Common myeloid progenitor, CD34-positive (primary cell): ENCODE measurements around the gene ZNF138.

Experiments used
- CTCF ChIA-PET: fragments of 350-600 bp; sonication (Branson Sonifier 250); formaldehyde crosslinking; loops from one replicate; lab custom pipeline; 2021; ENCODE audit warnings: antibody characterized with exemption; lab: Charles Lee
- POLR2A ChIA-PET: fragments of 350-600 bp; sonication (Branson Sonifier 250); formaldehyde crosslinking; loops from one replicate; lab custom pipeline; 2021; ENCODE audit warnings: antibody characterized with exemption; lab: Charles Lee
- DNase-seq, 3 donors: peaks; one replicate each; pipeline versions ENCODE4 v3.0.0 to v3.0.0-alpha.2; 2013
- H3K27ac ChIP-seq, 2 experiments: 1 replicate in 1 of 2; 2 replicates in 1 of 2; pipeline ENCODE4 v1.7.0; 2013; ENCODE audit warnings: inconsistent platforms in 2 of 2, low read length in 2 of 2, mild to moderate bottlenecking in 2 of 2, low read depth in 1 of 2, moderate library complexity in 1 of 2; ENCODE audit not compliant: severe bottlenecking in 2 of 2, insufficient read depth in 1 of 2, poor library complexity in 1 of 2
- H3K27me3 ChIP-seq, 5 experiments: replicated peaks in 2 of 5; 1 replicate in 3 of 5; 2 replicates in 2 of 5; pipeline versions ENCODE4 v1.6.1 to v1.7.0; 2013; ENCODE audit warnings: low read length in 4 of 5, mild to moderate bottlenecking in 2 of 5, moderate library complexity in 2 of 5, inconsistent platforms in 1 of 5; ENCODE audit not compliant: insufficient read depth in 5 of 5, control insufficient read depth in 4 of 5
- H3K36me3 ChIP-seq, 4 experiments: 1 replicate in 2 of 4; 2 replicates in 2 of 4; pipeline versions ENCODE4 v1.6.1 to v1.7.0; 2013; ENCODE audit warnings: low read length in 3 of 4, control low read depth in 1 of 4, mild to moderate bottlenecking in 1 of 4; ENCODE audit not compliant: control insufficient read depth in 4 of 4, insufficient read depth in 4 of 4
- H3K4me1 ChIP-seq, 4 experiments: 1 replicate in 3 of 4; 2 replicates in 1 of 4; pipeline versions ENCODE4 v1.6.1 to v1.7.1; 2013; ENCODE audit warnings: low read length in 3 of 4, mild to moderate bottlenecking in 3 of 4, control low read depth in 1 of 4, inconsistent platforms in 1 of 4, moderate library complexity in 1 of 4; ENCODE audit not compliant: control insufficient read depth in 4 of 4, insufficient read depth in 4 of 4; ENCODE audit errors: control extremely low read depth in 1 of 4
- H3K4me3 ChIP-seq, 7 experiments: 1 replicate in 4 of 7; 2 replicates in 3 of 7; pipeline versions ENCODE4 v1.5.1 to v1.7.0; 2013; ENCODE audit warnings: mild to moderate bottlenecking in 7 of 7, low read length in 6 of 7, moderate library complexity in 6 of 7, inconsistent platforms in 2 of 7, low read depth in 2 of 7, control low read depth in 1 of 7; ENCODE audit not compliant: insufficient read depth in 4 of 7, control insufficient read depth in 1 of 7; ENCODE audit errors: extremely low read depth in 1 of 7
- H3K9me3 ChIP-seq, 5 experiments: 1 replicate in 4 of 5; 2 replicates in 1 of 5; pipeline versions ENCODE4 v1.6.1 to v1.7.1; 2013; ENCODE audit warnings: low read length in 4 of 5, mild to moderate bottlenecking in 2 of 5, inconsistent platforms in 1 of 5, low read depth in 1 of 5, moderate library complexity in 1 of 5; ENCODE audit not compliant: control insufficient read depth in 4 of 5, insufficient read depth in 2 of 5; ENCODE audit errors: control extremely low read depth in 1 of 5
- WGBS: methylation state at CpG from one replicate; pipeline ENCODE4 v1.1.5; 2013; ENCODE audit not compliant: insufficient coverage; 5-methylcytosine and 5-hydroxymethylcytosine counted together

Gene ZNF138

DNA sequence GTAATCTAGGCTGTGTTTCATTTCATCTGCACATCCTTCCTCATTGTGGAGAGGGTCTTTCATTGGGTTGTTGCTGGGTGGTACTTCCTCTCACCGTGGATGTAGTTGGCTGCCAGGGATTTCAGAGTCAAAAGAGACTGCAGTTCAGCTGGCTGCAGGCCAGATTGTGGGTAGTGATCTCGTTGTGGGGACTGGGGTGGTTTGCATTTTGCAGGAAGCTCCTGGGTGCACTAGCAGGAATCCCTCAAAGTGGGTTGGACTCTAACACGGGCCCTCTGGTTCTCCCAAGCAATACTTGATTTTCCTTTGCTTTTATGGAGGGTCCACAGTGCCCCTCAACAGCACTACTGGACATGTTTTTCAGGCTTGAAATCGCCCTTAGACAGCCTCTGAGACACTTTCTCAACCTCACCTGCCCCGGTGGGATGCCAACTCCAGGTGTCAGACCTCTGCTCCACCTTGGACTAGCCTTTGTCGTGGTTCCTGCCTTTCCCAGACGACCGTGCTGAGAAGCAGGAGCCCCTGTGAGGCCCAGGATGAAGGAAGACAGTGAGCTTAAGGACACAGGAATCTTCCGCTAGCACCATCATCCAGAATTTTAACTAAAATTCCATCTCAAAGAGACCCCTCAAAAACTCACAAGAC lies 85.0 kb downstream of the ZNF138 start:
- DNase-seq, result peak in 2 of 3 donors; percentile 25 to 56
- H3K9me3 ChIP-seq, result peaks cover 0 to 68% (median 49%) of the 10 kb centered on the region in 5 experiments
- H3K27ac ChIP-seq, result no peak overlapping the region
- H3K36me3 ChIP-seq, result no peaks in the 10 kb centered on the region
- POLR2A ChIA-PET, result no interaction called here
- 68% methylated on average over 7 of the region's 9 CpGs for WGBS
- peaks cover 0 to 46% (median 20%) of the 10 kb centered on the region in 5 experiments for H3K27me3 ChIP-seq
- CTCF ChIA-PET, result no interaction called here
- H3K4me1 ChIP-seq, result peaks cover 0 to 16% (median 9%) of the 10 kb centered on the region in 4 experiments
- no peak overlapping the region for H3K4me3 ChIP-seq

DNA sequence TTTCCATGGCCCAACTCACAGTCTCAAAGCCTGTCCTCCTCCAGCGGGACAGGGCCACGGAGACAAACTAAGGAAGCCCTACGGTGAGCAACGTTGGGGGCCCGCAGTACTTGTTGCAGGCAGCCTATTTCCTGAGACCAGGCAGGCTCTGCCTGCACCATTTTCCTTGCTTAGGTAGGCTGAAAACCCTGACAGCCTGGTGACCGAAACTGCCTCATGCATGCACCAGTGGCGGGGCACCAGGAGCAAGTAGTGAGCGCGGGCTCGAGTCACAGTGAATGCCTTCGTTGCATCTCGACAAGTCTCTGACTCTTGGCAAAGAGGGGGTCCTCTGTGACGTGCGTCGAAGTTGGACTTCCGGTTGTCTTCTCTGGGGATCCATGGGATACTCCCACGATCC lies 85.6 kb downstream of the ZNF138 start:
- POLR2A ChIA-PET, result no interaction called here
- 98% methylated on average over 17 of the region's 17 CpGs for WGBS

DNA sequence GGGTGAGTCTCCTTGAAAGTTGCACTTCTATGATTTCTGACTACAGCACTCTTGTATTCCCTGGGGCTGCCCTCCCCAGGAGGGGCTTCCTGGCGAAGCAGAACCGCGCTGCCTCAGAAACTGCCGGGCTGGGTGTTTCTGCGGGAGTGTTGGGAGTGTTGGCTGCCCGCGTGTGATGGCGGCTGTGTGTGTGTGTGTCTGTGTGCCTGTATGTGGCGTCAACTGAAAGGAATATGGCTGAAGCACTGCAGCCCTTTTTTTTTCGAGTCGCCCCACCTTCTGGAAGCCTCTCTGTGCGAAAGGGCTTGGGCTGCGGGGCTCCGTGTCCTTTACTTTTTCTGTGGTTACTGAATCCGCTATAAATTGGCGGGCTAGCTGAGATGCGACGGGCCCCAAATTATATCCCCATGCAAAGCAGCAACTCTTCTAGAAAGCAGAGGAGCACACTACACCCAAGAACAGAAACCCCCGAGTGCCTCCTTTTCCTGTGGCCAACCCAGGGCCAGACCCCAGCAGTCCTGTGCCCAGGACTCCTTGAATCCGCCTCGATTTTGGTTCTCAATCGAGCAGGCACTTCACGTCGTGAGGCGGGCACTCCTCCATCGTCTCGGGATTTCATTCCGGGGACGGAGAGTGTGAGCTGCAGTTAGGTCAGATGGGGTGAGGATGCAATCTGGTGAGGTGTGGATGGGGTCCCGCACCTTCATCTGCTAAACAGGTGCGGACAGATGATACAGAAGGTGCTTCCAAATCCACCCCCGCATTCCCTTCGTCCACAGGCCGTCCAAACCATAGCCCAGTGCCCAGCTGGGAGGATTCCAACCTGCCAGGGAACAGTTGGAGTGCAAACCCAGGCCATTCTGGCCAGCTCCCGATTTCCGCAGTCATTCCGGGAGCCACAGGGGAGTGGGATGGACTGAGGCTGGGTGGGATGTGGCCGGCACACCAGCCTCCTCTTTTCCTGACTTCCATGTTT lies 86.4 kb downstream of the ZNF138 start:
- H3K4me3 ChIP-seq, result no peak overlapping the region
- no peaks in the 10 kb centered on the region for H3K36me3 ChIP-seq
- WGBS, result 99% methylated on average over 28 of the region's 38 CpGs
- ChIA-PET CTCF (no interaction called here), POLR2A (no interaction called here)
- H3K9me3 ChIP-seq, result peaks cover 0 to 60% (median 50%) of the 10 kb centered on the region in 5 experiments
- peaks cover 0 to 57% (median 25%) of the 10 kb centered on the region in 5 experiments for H3K27me3 ChIP-seq
- H3K27ac ChIP-seq, result no peak overlapping the region
- no peak for DNase-seq
- H3K4me1 ChIP-seq, result peaks cover 0 to 16% (median 9%) of the 10 kb centered on the region in 4 experiments

More for the DNA sequence above, 85.6 kb downstream of the ZNF138 start:
- Histone ChIP-seq H3K27ac (no peak overlapping the region), H3K36me3 (no peaks in the 10 kb centered on the region), H3K4me1 (peaks cover 0 to 16% (median 9%) of the 10 kb centered on the region in 4 experiments), H3K9me3 (peaks cover 0 to 66% (median 51%) of the 10 kb centered on the region in 5 experiments), H3K4me3 (no peak overlapping the region), H3K27me3 (peaks cover 0 to 51% (median 22%) of the 10 kb centered on the region in 5 experiments)
- no peak for DNase-seq
- CTCF ChIA-PET, result no interaction called here

DNA sequence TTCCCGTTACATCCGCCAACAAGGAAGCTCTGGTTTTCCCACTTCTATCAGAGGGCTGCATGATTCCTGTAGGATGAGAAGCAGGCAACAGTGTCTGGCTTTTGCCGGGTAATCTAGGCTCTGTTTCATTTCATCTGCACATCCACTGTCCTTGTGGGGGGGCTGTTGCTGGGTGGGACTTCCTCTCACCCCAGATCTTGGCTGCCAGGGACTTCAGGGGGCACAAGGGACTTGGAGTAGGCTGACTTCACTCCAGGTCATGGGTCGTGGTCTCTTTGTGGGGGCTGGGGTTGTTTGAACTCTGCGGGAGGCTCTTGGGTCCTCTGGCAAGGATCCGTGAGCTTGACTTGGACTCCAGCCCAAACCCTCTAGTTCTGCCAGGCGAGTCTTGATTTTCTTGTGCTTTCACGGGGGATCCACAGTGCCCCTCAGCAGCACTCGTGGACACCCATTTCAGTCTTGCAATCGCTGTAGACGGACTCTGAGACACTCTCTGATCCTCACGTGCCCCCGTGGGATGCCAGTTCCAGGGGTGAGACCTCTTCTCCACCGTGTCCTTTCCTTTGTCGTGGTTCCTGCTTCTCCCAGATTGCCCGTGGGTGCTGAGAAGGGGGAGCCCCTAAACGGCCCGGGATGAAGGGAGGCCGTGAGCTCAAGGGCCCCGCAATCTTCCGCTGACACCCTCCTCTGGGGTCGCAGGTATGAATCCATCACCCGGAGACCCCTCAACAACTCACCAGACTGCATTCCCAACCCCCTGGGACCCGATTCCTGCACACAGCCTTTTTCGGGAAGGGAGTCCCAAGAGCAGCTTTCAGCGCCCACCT lies 87.4 kb downstream of the ZNF138 start:
- Histone ChIP-seq H3K27ac (no peak overlapping the region), H3K9me3 (peaks cover 0 to 57% (median 50%) of the 10 kb centered on the region in 5 experiments), H3K36me3 (no peaks in the 10 kb centered on the region), H3K27me3 (peaks cover 0 to 57% (median 25%) of the 10 kb centered on the region in 5 experiments), H3K4me1 (peaks cover 0 to 16% (median 9%) of the 10 kb centered on the region in 4 experiments), H3K4me3 (peak overlapping the region in 3 of 7 experiments; percentile 42 to 73 (median 63))
- POLR2A ChIA-PET, result no interaction called here
- CTCF ChIA-PET, result no interaction called here
- no peak for DNase-seq
- 89% methylated on average over 21 of the region's 26 CpGs for WGBS

- peaks cover 0 to 10% (median 6%) of the 10 kb centered on the region in 4 experiments for H3K4me1 ChIP-seq
- no peaks in the 10 kb centered on the region for H3K36me3 ChIP-seq
- H3K4me3 ChIP-seq, result peak overlapping the region in 4 of 7 experiments; percentile 29 to 73 (median 52)
- WGBS, result 11% methylated on average over 39 of the region's 55 CpGs
- peaks cover 0 to 57% (median 50%) of the 10 kb centered on the region in 5 experiments for H3K9me3 ChIP-seq
- peaks cover 0 to 63% (median 25%) of the 10 kb centered on the region in 5 experiments for H3K27me3 ChIP-seq
- no peak overlapping the region for H3K27ac ChIP-seq
- peak; percentile 37 to 73 (median 46) for DNase-seq
- POLR2A ChIA-PET, result no interaction called here
- CTCF ChIA-PET, result no interaction called here
Measured at GRCh38 chr7:64882341-64883112, 88.3 kb downstream of the ZNF138 start.
